Mesendoderm (in vitro differentiated cells): Measurements from ENCODE around the gene TFDP1. TPM values are rescaled to one million over a fixed set of nuclear protein-coding genes. Genes with fewer than 3 reads are reported as not detected.

Experiments
- DNase-seq: peaks from one replicate; pipeline ENCODE4 v3.0.0; 2013
- H2AK5ac ChIP-seq: 2 replicates; pipeline ENCODE4 v1.6.1; 2013; ENCODE audit warnings: low read length, inconsistent platforms
- H2BK120ac ChIP-seq: 2 replicates; pipeline ENCODE4 v1.6.1; 2013; ENCODE audit warnings: low read depth, mild to moderate bottlenecking, low read length, moderate library complexity, mixed read lengths
- H2BK15ac ChIP-seq: replicated peaks from 2 replicates; pipeline ENCODE4 v1.6.1; 2013; ENCODE audit warnings: low read depth, mild to moderate bottlenecking, moderate library complexity
- H2BK5ac ChIP-seq: 2 replicates; pipeline ENCODE4 v1.6.1; 2013; ENCODE audit warnings: low read length, inconsistent platforms
- H3K18ac ChIP-seq: 2 replicates; pipeline ENCODE4 v1.6.1; 2013; ENCODE audit warnings: mild to moderate bottlenecking, low read length, mixed read lengths
- H3K23ac ChIP-seq: one replicate; pipeline ENCODE4 v1.6.1; 2013; ENCODE audit warnings: low read length
- H3K27ac ChIP-seq: 2 replicates; pipeline ENCODE4 v1.5.1; 2013; ENCODE audit warnings: low read depth, mild to moderate bottlenecking, inconsistent platforms, low read length, moderate library complexity
- H3K27me3 ChIP-seq: 2 replicates; pipeline ENCODE4 v1.6.1; 2013; ENCODE audit warnings: low read length, control low read depth, mild to moderate bottlenecking, inconsistent platforms; ENCODE audit not compliant: insufficient read depth, poor library complexity
- H3K36me3 ChIP-seq: 2 replicates; pipeline ENCODE4 v1.6.1; 2013; ENCODE audit warnings: low read length, inconsistent platforms; ENCODE audit not compliant: control insufficient read depth, insufficient read depth
- H3K4ac ChIP-seq: one replicate; pipeline ENCODE4 v1.6.1; 2013; ENCODE audit warnings: low read depth, mild to moderate bottlenecking, low read length, moderate library complexity
- H3K4me1 ChIP-seq: 2 replicates; pipeline ENCODE4 v1.6.1; 2013; ENCODE audit warnings: low read depth, low read length, inconsistent platforms; ENCODE audit not compliant: control insufficient read depth
- H3K4me2 ChIP-seq: 2 replicates; pipeline ENCODE4 v1.6.1; 2013; ENCODE audit warnings: low read length
- H3K4me3 ChIP-seq: 2 replicates; pipeline ENCODE4 v1.5.1; 2013; ENCODE audit warnings: mild to moderate bottlenecking, low read length
- H3K56ac ChIP-seq: one replicate; pipeline ENCODE4 v1.6.1; 2013; ENCODE audit warnings: low read length
- H3K79me1 ChIP-seq: 2 replicates; pipeline ENCODE4 v1.6.1; 2013; ENCODE audit warnings: low read length, inconsistent platforms
- H3K79me2 ChIP-seq: 2 replicates; pipeline ENCODE4 v1.6.1; 2013; ENCODE audit warnings: mild to moderate bottlenecking, low read length; ENCODE audit not compliant: control insufficient read depth, insufficient read depth
- H3K9ac ChIP-seq: 2 replicates; pipeline ENCODE4 v1.6.1; 2013; ENCODE audit warnings: low read length, inconsistent platforms
- H4K5ac ChIP-seq: one replicate; pipeline ENCODE4 v1.6.1; 2013; ENCODE audit warnings: low read length
- H4K8ac ChIP-seq: one replicate; pipeline ENCODE4 v1.6.1; 2013; ENCODE audit warnings: low read depth, mild to moderate bottlenecking, control low read depth, low read length, moderate library complexity
- WGBS: extraction: QIAGEN DNeasy Blood & Tissue Kit; methylation state at CpG from one replicate; pipeline ENCODE4 v1.1.7; 2013; ENCODE audit warnings: low lambda C conversion rate, missing lambda C conversion rate; ENCODE audit not compliant: insufficient coverage; ENCODE audit errors: extremely low coverage; 5-methylcytosine and 5-hydroxymethylcytosine counted together
- polyA plus RNA-seq, 2 experiments: library from polyadenylated mRNA; stranded (reverse); fragments of 200-250 nt; gene quantifications; one replicate each; pipeline ENCODE4 v1.2.3, GENCODE V29; 2013

Gene TFDP1, protein sequence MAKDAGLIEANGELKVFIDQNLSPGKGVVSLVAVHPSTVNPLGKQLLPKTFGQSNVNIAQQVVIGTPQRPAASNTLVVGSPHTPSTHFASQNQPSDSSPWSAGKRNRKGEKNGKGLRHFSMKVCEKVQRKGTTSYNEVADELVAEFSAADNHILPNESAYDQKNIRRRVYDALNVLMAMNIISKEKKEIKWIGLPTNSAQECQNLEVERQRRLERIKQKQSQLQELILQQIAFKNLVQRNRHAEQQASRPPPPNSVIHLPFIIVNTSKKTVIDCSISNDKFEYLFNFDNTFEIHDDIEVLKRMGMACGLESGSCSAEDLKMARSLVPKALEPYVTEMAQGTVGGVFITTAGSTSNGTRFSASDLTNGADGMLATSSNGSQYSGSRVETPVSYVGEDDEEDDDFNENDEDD
- 106 TPM for polyA plus RNA-seq (2013, experiment 1 of 2)
- 104 TPM for polyA plus RNA-seq (2013, experiment 2 of 2)

DNA sequence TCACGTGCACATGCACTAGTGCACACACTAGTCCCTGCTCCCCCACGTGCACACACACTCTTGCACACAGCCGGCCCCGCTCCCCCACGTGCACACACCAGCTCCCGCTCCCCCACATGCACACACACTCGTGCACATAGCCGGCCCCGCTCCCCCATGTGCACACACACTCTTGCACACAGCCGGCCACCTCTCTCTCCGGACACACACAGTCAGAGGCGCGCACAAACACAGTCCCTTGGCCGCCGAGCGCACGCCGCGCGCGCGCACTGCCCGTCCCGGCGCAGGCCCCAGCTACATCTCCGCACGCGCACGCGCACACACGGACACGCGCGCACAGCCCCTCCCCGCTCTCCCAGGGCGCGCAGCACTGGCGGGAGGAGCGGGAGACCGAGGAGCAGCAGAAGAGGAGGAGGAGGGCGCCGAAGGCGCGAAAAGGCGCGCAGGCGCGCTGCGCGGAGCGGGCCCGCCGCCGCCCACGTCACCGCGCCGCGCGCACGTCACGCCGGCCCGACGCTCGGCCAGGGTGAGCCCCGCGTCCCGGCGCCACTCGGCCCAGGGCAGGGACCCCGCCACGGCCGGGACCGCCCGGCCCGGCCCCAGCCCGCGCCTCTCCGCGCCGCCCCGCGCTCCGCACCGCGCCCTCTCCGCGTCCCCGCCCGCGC is at the start of gene TFDP1:
TSS of gene TFDP1 (plus strand) at position 549 of the 665 bp plus-strand sequence. CDS start 1,085 bp downstream, outside the sequence.
- Histone ChIP-seq H3K79me1 (peaks cover 19% of the 10 kb centered on the region), H4K8ac (peak within 1 kb of the TSS; percentile 68), H3K27ac (no peak within 1 kb of the TSS), H2BK15ac (no peak within 1 kb of the TSS), H3K4me2 (peak within 1 kb of the TSS; percentile 88), H2AK5ac (no peak within 1 kb of the TSS), H3K9ac (peak within 1 kb of the TSS; percentile 92), H3K4me1 (no peaks in the 10 kb centered on the region), H2BK5ac (no peak within 1 kb of the TSS), H3K4me3 (peak within 1 kb of the TSS; percentile 68), H3K27me3 (no peaks in the 10 kb centered on the region), H2BK120ac (peak within 1 kb of the TSS; percentile 62), H3K36me3 (peaks cover 10% of the 10 kb centered on the region), H3K79me2 (peaks cover 39% of the 10 kb centered on the region), H3K56ac (peak within 1 kb of the TSS; percentile 99), H3K4ac (peak within 1 kb of the TSS; percentile 91), H3K23ac (peak within 1 kb of the TSS; percentile 97), H3K18ac (peak within 1 kb of the TSS; percentile 81), H4K5ac (no peak within 1 kb of the TSS)
- peak; percentile 95 for DNase-seq
- WGBS: no CpG with 5 or more reads among the region's 92 CpGs

DNA sequence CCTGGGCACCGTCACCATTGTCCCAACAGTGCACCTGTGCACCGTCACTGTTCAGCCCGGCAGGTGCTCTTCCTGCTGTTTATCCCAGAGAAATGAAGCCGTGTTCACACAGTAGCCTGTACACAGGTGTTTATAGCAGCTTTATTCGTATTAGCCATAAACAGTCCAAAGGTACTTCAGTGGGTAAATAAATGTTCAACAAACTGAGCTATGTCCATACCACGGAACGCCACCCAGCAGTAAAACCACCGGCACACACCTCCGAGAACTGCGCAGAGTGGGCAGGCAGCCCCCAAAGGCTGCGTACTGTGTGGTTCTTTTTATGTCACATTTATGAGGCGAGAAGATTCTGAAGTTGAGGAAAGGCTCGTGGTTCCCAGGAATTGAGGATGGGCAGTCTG is 49.2 kb upstream of the TFDP1 start:
- Histone ChIP-seq H3K4me2 (no peak overlapping the region), H3K56ac (no peak overlapping the region), H2AK5ac (no peak overlapping the region), H3K4ac (no peak overlapping the region), H4K5ac (no peak overlapping the region), H4K8ac (no peak overlapping the region), H2BK5ac (no peak overlapping the region), H3K27ac (no peak overlapping the region), H3K79me1 (no peaks in the 10 kb centered on the region), H3K36me3 (peaks cover 3% of the 10 kb centered on the region), H3K27me3 (no peaks in the 10 kb centered on the region), H3K4me1 (peaks cover 3% of the 10 kb centered on the region), H3K23ac (no peak overlapping the region), H3K18ac (no peak overlapping the region), H3K9ac (no peak overlapping the region), H2BK15ac (no peak overlapping the region), H3K79me2 (no peaks in the 10 kb centered on the region), H2BK120ac (no peak overlapping the region), H3K4me3 (no peak overlapping the region)
- DNase-seq: no peak
- no CpG with 5 or more reads among the region's 13 CpGs for WGBS

GRCh38 chr13:113536461-113537110 is 48.0 kb upstream of the TFDP1 start:
- H2AK5ac ChIP-seq: no peak overlapping the region
- DNase-seq: no peak
- no peaks in the 10 kb centered on the region for H3K27me3 ChIP-seq
- H3K79me2 ChIP-seq: no peaks in the 10 kb centered on the region
- no CpG with 5 or more reads among the region's 18 CpGs for WGBS
- no peak overlapping the region for H3K9ac ChIP-seq
- H3K4ac ChIP-seq: no peak overlapping the region
- H3K4me1 ChIP-seq: peaks cover 3% of the 10 kb centered on the region
- peaks cover 3% of the 10 kb centered on the region for H3K36me3 ChIP-seq
- H2BK120ac ChIP-seq: no peak overlapping the region
- no peak overlapping the region for H3K4me2 ChIP-seq
- H3K18ac ChIP-seq: no peak overlapping the region
- no peak overlapping the region for H4K5ac ChIP-seq
- H3K23ac ChIP-seq: no peak overlapping the region
- H3K27ac ChIP-seq: no peak overlapping the region
- H3K4me3 ChIP-seq: no peak overlapping the region
- no peak overlapping the region for H3K56ac ChIP-seq
- no peak overlapping the region for H2BK15ac ChIP-seq
- no peak overlapping the region for H4K8ac ChIP-seq
- no peak overlapping the region for H2BK5ac ChIP-seq
- H3K79me1 ChIP-seq: peaks cover 3% of the 10 kb centered on the region

DNA sequence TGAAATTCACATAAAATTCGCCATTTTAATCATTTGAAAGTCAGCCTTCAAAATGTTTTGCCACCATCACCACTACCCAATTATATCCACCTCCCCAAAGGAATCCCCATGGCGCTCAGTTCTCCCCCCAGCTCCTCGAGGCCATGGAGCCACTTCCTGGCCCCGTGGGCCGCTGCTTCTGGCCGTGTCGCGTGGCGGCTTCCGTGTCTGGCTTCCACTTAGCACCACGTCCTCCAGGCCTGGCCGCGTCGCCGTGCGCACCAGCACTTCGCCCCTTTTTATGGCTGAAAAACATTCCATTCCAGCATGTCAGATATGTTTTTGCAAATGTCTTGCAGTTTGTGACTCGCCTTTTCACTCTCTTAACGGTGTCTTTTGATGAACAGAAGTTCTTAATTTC is 47.3 kb upstream of the TFDP1 start:
- Histone ChIP-seq H3K4ac (no peak overlapping the region), H3K79me1 (peaks cover 3% of the 10 kb centered on the region), H3K4me3 (no peak overlapping the region), H2BK15ac (no peak overlapping the region), H3K79me2 (no peaks in the 10 kb centered on the region), H3K23ac (no peak overlapping the region), H4K8ac (no peak overlapping the region), H2AK5ac (no peak overlapping the region), H3K56ac (no peak overlapping the region), H3K4me1 (no peaks in the 10 kb centered on the region), H3K27ac (no peak overlapping the region), H3K4me2 (no peak overlapping the region), H2BK120ac (no peak overlapping the region), H3K18ac (no peak overlapping the region), H3K9ac (no peak overlapping the region), H4K5ac (no peak overlapping the region), H3K36me3 (peaks cover 3% of the 10 kb centered on the region), H2BK5ac (no peak overlapping the region), H3K27me3 (no peaks in the 10 kb centered on the region)
- no CpG with 5 or more reads among the region's 19 CpGs for WGBS
- DNase-seq: no peak

DNA sequence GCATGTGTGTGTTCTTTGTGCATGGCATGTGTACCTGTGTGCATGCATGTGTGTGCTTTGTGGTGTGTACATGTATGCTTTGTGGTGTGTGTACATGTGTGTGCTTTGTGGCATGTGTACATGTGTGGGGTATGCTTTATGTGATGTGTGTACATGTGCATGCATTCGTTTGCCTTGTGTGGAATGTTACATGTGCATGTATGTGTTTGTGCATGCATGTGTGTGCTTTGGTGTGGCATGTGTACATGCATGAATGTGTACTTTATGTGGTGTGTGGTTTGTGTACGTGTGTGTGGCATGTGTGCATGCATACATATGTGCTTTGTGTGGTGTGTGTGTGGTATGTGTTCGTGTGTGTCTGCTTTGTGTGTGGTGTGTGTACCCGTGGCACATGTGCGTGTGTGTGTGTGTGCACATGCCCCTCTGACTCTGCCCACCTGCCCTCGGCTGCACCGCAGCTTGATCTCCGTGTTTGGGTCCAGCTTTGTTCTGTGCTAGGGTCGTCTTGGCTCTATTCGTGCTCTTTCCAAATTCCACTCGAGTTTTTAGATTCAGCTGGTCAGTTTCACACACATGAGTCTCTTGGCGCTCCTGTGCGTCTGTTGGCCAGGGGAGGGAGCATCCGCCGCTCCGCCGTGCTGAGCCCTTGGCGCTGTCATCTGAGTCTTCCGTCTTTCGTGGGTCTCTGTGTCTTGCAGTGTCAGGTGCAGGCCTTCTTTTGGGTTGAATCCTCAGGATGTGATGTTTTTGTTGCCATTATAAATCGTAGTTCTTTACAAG is 46.5 kb upstream of the TFDP1 start:
- Histone ChIP-seq H3K79me2 (no peaks in the 10 kb centered on the region), H3K27ac (no peak overlapping the region), H3K4me1 (no peaks in the 10 kb centered on the region), H3K36me3 (peaks cover 3% of the 10 kb centered on the region), H4K5ac (no peak overlapping the region), H3K4ac (no peak overlapping the region), H3K27me3 (no peaks in the 10 kb centered on the region), H3K4me3 (no peak overlapping the region), H3K18ac (no peak overlapping the region), H3K56ac (no peak overlapping the region), H3K9ac (no peak overlapping the region), H3K4me2 (no peak overlapping the region), H2AK5ac (no peak overlapping the region), H2BK120ac (no peak overlapping the region), H2BK15ac (no peak overlapping the region), H3K23ac (no peak overlapping the region), H3K79me1 (peaks cover 3% of the 10 kb centered on the region), H4K8ac (no peak overlapping the region), H2BK5ac (no peak overlapping the region)
- no peak for DNase-seq
- WGBS: no CpG with 5 or more reads among the region's 21 CpGs
